H1 (cell line): ENCODE measurements around the gene RBMS1. TPM values are rescaled to one million over a fixed set of nuclear protein-coding genes. Genes with fewer than 3 reads are reported as not detected.

ENCODE experiments used
- CBX8 ChIP-seq: fragments of 300-800, 300-1000 bp; sonication (generic); IDR thresholded peaks from 2 replicates; pipeline ENCODE4 v1.7.1; 2016; ENCODE audit warnings: low read depth, low read length, borderline replicate concordance
- CHD7 ChIP-seq: fragments of 300-600 bp; sonication (generic); IDR thresholded peaks from 2 replicates; pipeline ENCODE4 v1.7.1; 2012; ENCODE audit warnings: low read length, moderate library complexity, mild to moderate bottlenecking, inconsistent platforms; ENCODE audit not compliant: insufficient replicate concordance
- POU5F1 ChIP-seq: IDR thresholded peaks from 2 replicates; pipeline ENCODE4 v1.6.1; 2011; ENCODE audit warnings: low read depth, mild to moderate bottlenecking, low read length, moderate library complexity
- SIX5 ChIP-seq: IDR thresholded peaks from 2 replicates; pipeline ENCODE4 v1.6.1; 2011; ENCODE audit warnings: mild to moderate bottlenecking, low read depth, low read length
- SP2 ChIP-seq: IDR thresholded peaks from 2 replicates; pipeline ENCODE4 v1.6.1; 2012; ENCODE audit warnings: mild to moderate bottlenecking, low read length, inconsistent platforms
- ZNF274 ChIP-seq: IDR thresholded peaks from 2 replicates; pipeline ENCODE4 v1.7.0; 2012; ENCODE audit warnings: low read length, borderline replicate concordance; ENCODE audit errors: extremely low read depth
- polyA plus RNA-seq, 7 experiments: library from polyadenylated mRNA; depleted of rRNA in 3 of 7; stranded (reverse) in 5 of 7; unstranded in 2 of 7; fragments of >200 nt in 5 of 7; fragments of 200-250 nt in 2 of 7; gene quantifications; 1 replicate in 5 of 7; 2 replicates in 1 of 7; 4 replicates in 1 of 7; pipeline versions ENCODE4 v1.2.1 to v1.2.3, GENCODE V29; 2011 to 2013; ENCODE audit warnings: missing spikeins in 2 of 7, mixed read lengths in 2 of 7
- total RNA-seq: library from RNA; stranded (reverse); fragmentation: NEBNext Ultra II Directional; extraction: Animal tissue kit (Norgen Biotek cat#: 25700); gene quantifications from 2 replicates; pipeline ENCODE4 v1.2.1, GENCODE V29; 2021

The RBMS1 gene
- total and polyA plus RNA-seq, 2 of the 8 experiments (the other 6 are each of a cell fraction or from before 2014, with no cell fraction given), result 53.7 to 60.0 TPM

GRCh38 chr2:160418398-160418765, 75.2 kb downstream of the RBMS1 start (continued):
- TF ChIP-seq CBX8 (no peak), SIX5 (no peak), SP2 (no peak), CHD7 (no peak), POU5F1 (no peak), ZNF274 (no peak)
- TF ChIP-seq, all 59 proteins: peak for 0
